GM12892 (cell line): ENCODE results near the gene SLC23A1.

ENCODE experiments used
- POLR2A ChIP-seq: IDR thresholded peaks from 2 replicates; pipeline ENCODE4 v1.6.1; 2011; ENCODE audit warnings: low read depth, low read length, control low read depth
- TAF1 ChIP-seq: IDR thresholded peaks from 2 replicates; pipeline ENCODE4 v1.6.1; 2011; ENCODE audit warnings: low read depth, mild to moderate bottlenecking, control low read depth, low read length, borderline replicate concordance

- TF ChIP-seq POLR2A (no peak), TAF1 (no peak)
Observed at GRCh38 chr5:139361835-139362429, 21.2 kb downstream of the SLC23A1 start.
